HEK293 (cell line): ENCODE results near the gene GRB10.

Source experiments
- CTCF ChIA-PET: fragments of 350-600 bp; formaldehyde crosslinking; extraction: SDS; loops from one replicate; lab custom pipeline; 2021; ENCODE audit warnings: antibody characterized with exemption; lab: Yijun Ruan, JAX
- POLR2A ChIA-PET: fragments of 300-600 bp; formaldehyde crosslinking; extraction: SDS; loops from one replicate; lab custom pipeline; 2020; ENCODE audit warnings: antibody characterized with exemption, inconsistent platforms; lab: Yijun Ruan, JAX
- H3K27ac ChIP-seq: fragments of 200-500 bp; sonication (Bioruptor generic); 2 replicates; pipeline ENCODE4 v1.5.1; 2014; ENCODE audit warnings: low read depth, low read length, control low read depth, inconsistent platforms; ENCODE audit errors: extremely low read depth
- H3K36me3 ChIP-seq, 2 experiments: fragments of 200-500 bp in 1 of 2; sonication (Bioruptor generic) in 1 of 2; 1 replicate in 1 of 2; 2 replicates in 1 of 2; pipeline ENCODE4 v1.5.1; 2014 to 2017; ENCODE audit warnings: inconsistent platforms in 2 of 2, low read length in 2 of 2; ENCODE audit not compliant: control insufficient read depth in 2 of 2, insufficient read depth in 1 of 2
- H3K4me1 ChIP-seq: fragments of 200-500 bp; sonication (Bioruptor generic); 2 replicates; pipeline ENCODE4 v1.5.1; 2014; ENCODE audit warnings: mild to moderate bottlenecking, low read length, inconsistent platforms; ENCODE audit not compliant: control insufficient read depth, insufficient read depth
- H3K4me3 ChIP-seq: 2 replicates; pipeline ENCODE4 v1.5.1; 2011; ENCODE audit warnings: low read depth, mild to moderate bottlenecking, control low read depth, low read length, moderate library complexity
- H3K9me3 ChIP-seq: fragments of 200-500 bp; sonication (Bioruptor generic); 2 replicates; pipeline ENCODE4 v1.5.1; 2014; ENCODE audit warnings: low read depth, low read length, inconsistent platforms; ENCODE audit not compliant: control insufficient read depth, insufficient read depth
- FEZF1 ChIP-seq: fragments of 450-650 bp; formaldehyde crosslinking; IDR thresholded peaks from 2 replicates; pipeline ENCODE4 v1.5.1; 2016; ENCODE audit warnings: missing biosample characterization, missing genetic modification characterization
- KLF1 ChIP-seq: fragments of 450-650 bp; formaldehyde crosslinking; IDR thresholded peaks from 2 replicates; pipeline ENCODE4 v1.5.1; 2016; ENCODE audit warnings: missing biosample characterization, missing genetic modification characterization
- SCRT1 ChIP-seq: fragments of 450-650 bp; formaldehyde crosslinking; IDR thresholded peaks from 2 replicates; pipeline ENCODE4 v1.5.1; 2016; ENCODE audit warnings: missing biosample characterization, missing genetic modification characterization, borderline replicate concordance
- SP3 ChIP-seq: fragments of 450-650 bp; formaldehyde crosslinking; IDR thresholded peaks from 2 replicates; pipeline ENCODE4 v1.5.1; 2016; ENCODE audit warnings: missing biosample characterization, missing genetic modification characterization
- TRIM28 ChIP-seq: IDR thresholded peaks from 2 replicates; pipeline ENCODE4 v1.6.1; 2011; ENCODE audit warnings: low read length, control low read depth, borderline replicate concordance
- YY2 ChIP-seq: fragments of 450-650 bp; formaldehyde crosslinking; IDR thresholded peaks from 2 replicates; pipeline ENCODE4 v1.5.1; 2016; ENCODE audit warnings: missing biosample characterization, missing genetic modification characterization
- ZBTB21 ChIP-seq: fragments of 450-650 bp; formaldehyde crosslinking; IDR thresholded peaks from 2 replicates; pipeline ENCODE4 v1.5.1; 2017; ENCODE audit warnings: missing biosample characterization, missing genetic modification characterization
- ZNF121 ChIP-seq: fragments of 450-650 bp; formaldehyde crosslinking; IDR thresholded peaks from 2 replicates; pipeline ENCODE4 v1.5.1; 2016; ENCODE audit warnings: missing biosample characterization, missing genetic modification characterization
- ZNF221 ChIP-seq: fragments of 450-650 bp; formaldehyde crosslinking; IDR thresholded peaks from 2 replicates; pipeline ENCODE4 v1.5.1; 2017; ENCODE audit warnings: missing biosample characterization, missing genetic modification characterization, borderline replicate concordance
- ZNF23 ChIP-seq: fragments of 450-650 bp; formaldehyde crosslinking; IDR thresholded peaks from 2 replicates; pipeline ENCODE4 v1.5.1; 2016; ENCODE audit warnings: missing biosample characterization, missing genetic modification characterization, borderline replicate concordance
- ZNF239 ChIP-seq: fragments of 450-650 bp; formaldehyde crosslinking; IDR thresholded peaks from 2 replicates; pipeline ENCODE4 v1.5.1; 2016; ENCODE audit warnings: missing biosample characterization, missing genetic modification characterization
- ZNF266 ChIP-seq: fragments of 450-650 bp; formaldehyde crosslinking; IDR thresholded peaks from 2 replicates; pipeline ENCODE4 v1.5.1; 2016; ENCODE audit warnings: missing biosample characterization, missing genetic modification characterization, low read depth
- ZNF335 ChIP-seq: fragments of 450-650 bp; formaldehyde crosslinking; conservative IDR thresholded peaks from 2 replicates; pipeline ENCODE4 v1.5.1; 2016; ENCODE audit warnings: missing biosample characterization, missing genetic modification characterization
- ZNF394 ChIP-seq: fragments of 450-650 bp; formaldehyde crosslinking; IDR thresholded peaks from 2 replicates; pipeline ENCODE4 v1.5.1; 2016; ENCODE audit warnings: missing biosample characterization, missing genetic modification characterization, mild to moderate bottlenecking, moderate library complexity, borderline replicate concordance
- ZNF473 ChIP-seq: fragments of 450-650 bp; formaldehyde crosslinking; IDR thresholded peaks from 2 replicates; pipeline ENCODE4 v1.5.1; 2017; ENCODE audit warnings: missing biosample characterization, missing genetic modification characterization
- ZNF514 ChIP-seq: fragments of 450-650 bp; formaldehyde crosslinking; IDR thresholded peaks from 2 replicates; pipeline ENCODE4 v1.5.1; 2016; ENCODE audit warnings: missing biosample characterization, missing genetic modification characterization
- ZNF610 ChIP-seq: fragments of 450-650 bp; formaldehyde crosslinking; IDR thresholded peaks from 2 replicates; pipeline ENCODE4 v1.5.1; 2016; ENCODE audit warnings: missing biosample characterization, missing genetic modification characterization, borderline replicate concordance
- ZNF626 ChIP-seq: fragments of 450-650 bp; sonication (Bioruptor Pico); formaldehyde crosslinking; IDR thresholded peaks from 2 replicates; pipeline ENCODE4 v1.5.1; 2018; ENCODE audit warnings: missing biosample characterization, missing genetic modification characterization, inconsistent platforms
- ZSCAN16 ChIP-seq: fragments of 450-650 bp; formaldehyde crosslinking; IDR thresholded peaks from 2 replicates; pipeline ENCODE4 v1.5.1; 2016; ENCODE audit warnings: missing biosample characterization, missing genetic modification characterization
- TF ChIP-seq, protein P1 (sequence below): fragments of 450-650 bp; formaldehyde crosslinking; IDR thresholded peaks from 2 replicates; pipeline ENCODE4 v1.5.1; 2016; ENCODE audit warnings: missing biosample characterization, missing genetic modification characterization, borderline replicate concordance
- TF ChIP-seq, protein P2 (sequence below): fragments of 450-650 bp; formaldehyde crosslinking; IDR thresholded peaks from 2 replicates; pipeline ENCODE4 v1.5.1; 2016; ENCODE audit warnings: missing biosample characterization, missing genetic modification characterization
- TF ChIP-seq, protein P3 (sequence below): fragments of 450-650 bp; formaldehyde crosslinking; IDR thresholded peaks from 2 replicates; pipeline ENCODE4 v1.5.1; 2016; ENCODE audit warnings: missing biosample characterization, missing genetic modification characterization

GRB10 gene

DNA sequence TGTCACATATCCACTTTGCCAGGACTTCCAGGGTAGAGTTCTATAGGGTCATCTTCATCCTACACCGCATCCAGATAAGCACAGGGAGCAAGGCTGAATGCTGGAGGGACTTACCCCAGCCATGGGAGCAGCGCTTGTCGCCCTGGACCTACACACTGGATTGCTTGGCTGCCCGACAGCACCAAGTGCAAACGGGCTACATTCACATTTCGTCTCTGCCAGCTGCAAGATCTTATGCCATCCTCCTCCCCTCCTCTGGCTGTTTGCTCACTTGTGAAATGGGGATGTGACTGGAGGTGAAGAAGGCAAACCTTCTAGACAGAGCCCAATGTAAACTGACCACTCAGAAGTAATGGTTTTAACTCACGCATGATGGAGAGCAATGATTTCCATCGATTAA lies 218.5 kb downstream of the GRB10 start (continued):
- TF ChIP-seq ZSCAN16 (tag by site-specific recombination), result no peak
- TF ChIP-seq ZNF121 (tag by site-specific recombination), result no peak
- TF ChIP-seq ZBTB21 (tag by site-specific recombination), result no peak
- TF ChIP-seq, protein P1, sequence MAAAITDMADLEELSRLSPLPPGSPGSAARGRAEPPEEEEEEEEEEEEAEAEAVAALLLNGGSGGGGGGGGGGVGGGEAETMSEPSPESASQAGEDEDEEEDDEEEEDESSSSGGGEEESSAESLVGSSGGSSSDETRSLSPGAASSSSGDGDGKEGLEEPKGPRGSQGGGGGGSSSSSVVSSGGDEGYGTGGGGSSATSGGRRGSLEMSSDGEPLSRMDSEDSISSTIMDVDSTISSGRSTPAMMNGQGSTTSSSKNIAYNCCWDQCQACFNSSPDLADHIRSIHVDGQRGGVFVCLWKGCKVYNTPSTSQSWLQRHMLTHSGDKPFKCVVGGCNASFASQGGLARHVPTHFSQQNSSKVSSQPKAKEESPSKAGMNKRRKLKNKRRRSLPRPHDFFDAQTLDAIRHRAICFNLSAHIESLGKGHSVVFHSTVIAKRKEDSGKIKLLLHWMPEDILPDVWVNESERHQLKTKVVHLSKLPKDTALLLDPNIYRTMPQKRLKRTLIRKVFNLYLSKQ (tag by site-specific recombination), result no peak
- TF ChIP-seq SP3 (tag by site-specific recombination), result no peak
- no peak for TF ChIP-seq ZNF473 (tag by site-specific recombination)
- TF ChIP-seq TRIM28, result no peak
- TF ChIP-seq, protein P2, sequence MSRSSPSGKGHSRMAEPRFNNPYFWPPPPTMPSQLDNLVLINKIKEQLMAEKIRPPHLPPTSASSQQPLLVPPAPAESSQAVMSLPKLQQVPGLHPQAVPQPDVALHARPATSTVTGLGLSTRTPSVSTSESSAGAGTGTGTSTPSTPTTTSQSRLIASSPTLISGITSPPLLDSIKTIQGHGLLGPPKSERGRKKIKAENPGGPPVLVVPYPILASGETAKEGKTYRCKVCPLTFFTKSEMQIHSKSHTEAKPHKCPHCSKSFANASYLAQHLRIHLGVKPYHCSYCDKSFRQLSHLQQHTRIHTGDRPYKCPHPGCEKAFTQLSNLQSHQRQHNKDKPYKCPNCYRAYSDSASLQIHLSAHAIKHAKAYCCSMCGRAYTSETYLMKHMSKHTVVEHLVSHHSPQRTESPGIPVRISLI (tag by site-specific recombination), result no peak

DNA sequence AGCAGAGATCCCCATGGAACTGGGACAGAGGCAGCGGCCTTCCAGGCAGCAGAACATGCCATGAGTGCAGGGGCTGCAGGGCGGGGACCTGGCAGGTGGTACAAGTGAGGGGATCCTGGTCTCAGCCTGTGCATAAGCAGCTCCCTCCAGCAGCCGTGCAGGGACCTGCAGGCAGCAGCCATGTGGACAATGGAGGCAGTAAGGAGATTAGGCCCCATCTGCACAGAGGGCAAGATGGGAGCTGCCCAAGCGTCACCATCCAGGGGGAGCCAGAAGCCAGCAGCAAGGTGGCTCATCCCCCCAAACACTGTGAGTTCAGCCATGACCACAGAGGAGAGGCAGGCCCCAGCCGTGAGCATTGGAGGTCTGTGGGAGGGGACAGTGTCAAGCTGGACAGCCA lies 220.6 kb downstream of the GRB10 start:
- H3K27ac ChIP-seq, result no peak overlapping the region
- POLR2A ChIA-PET, result no interaction called here
- TF ChIP-seq ZNF335 (tag by site-specific recombination), result no peak
- no peak for TF ChIP-seq ZNF610 (tag by site-specific recombination)
- TF ChIP-seq, protein P3, sequence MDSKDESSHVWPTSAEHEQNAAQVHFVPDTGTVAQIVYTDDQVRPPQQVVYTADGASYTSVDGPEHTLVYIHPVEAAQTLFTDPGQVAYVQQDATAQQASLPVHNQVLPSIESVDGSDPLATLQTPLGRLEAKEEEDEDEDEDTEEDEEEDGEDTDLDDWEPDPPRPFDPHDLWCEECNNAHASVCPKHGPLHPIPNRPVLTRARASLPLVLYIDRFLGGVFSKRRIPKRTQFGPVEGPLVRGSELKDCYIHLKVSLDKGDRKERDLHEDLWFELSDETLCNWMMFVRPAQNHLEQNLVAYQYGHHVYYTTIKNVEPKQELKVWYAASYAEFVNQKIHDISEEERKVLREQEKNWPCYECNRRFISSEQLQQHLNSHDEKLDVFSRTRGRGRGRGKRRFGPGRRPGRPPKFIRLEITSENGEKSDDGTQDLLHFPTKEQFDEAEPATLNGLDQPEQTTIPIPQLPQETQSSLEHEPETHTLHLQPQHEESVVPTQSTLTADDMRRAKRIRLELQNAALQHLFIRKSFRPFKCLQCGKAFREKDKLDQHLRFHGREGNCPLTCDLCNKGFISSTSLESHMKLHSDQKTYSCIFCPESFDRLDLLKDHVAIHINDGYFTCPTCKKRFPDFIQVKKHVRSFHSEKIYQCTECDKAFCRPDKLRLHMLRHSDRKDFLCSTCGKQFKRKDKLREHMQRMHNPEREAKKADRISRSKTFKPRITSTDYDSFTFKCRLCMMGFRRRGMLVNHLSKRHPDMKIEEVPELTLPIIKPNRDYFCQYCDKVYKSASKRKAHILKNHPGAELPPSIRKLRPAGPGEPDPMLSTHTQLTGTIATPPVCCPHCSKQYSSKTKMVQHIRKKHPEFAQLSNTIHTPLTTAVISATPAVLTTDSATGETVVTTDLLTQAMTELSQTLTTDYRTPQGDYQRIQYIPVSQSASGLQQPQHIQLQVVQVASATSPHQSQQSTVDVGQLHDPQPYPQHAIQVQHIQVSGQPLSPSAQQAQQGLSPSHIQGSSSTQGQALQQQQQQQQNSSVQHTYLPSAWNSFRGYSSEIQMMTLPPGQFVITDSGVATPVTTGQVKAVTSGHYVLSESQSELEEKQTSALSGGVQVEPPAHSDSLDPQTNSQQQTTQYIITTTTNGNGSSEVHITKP (tag by site-specific recombination), result no peak
- TF ChIP-seq ZSCAN16 (tag by site-specific recombination), result no peak
- no peak for TF ChIP-seq FEZF1 (tag by site-specific recombination)
- TF ChIP-seq YY2, result no peak
- TF ChIP-seq ZNF266 (tag by site-specific recombination), result no peak
- TF ChIP-seq SCRT1 (tag by site-specific recombination), result no peak
- no peak for TF ChIP-seq ZNF514
- TF ChIP-seq ZNF626, result no peak
- TF ChIP-seq ZNF394 (tag by site-specific recombination), result no peak
- no peak for TF ChIP-seq ZNF23 (tag by site-specific recombination)
- TF ChIP-seq ZNF221 (tag by site-specific recombination), result no peak
- TF ChIP-seq ZNF239 (tag by site-specific recombination), result no peak
- no peak for TF ChIP-seq KLF1

More for the DNA sequence above, 220.6 kb downstream of the GRB10 start:
- Histone ChIP-seq H3K4me3 (no peak overlapping the region), H3K9me3 (no peaks in the 10 kb centered on the region), H3K4me1 (no peaks in the 10 kb centered on the region), H3K36me3 (no peaks in the 10 kb centered on the region)
- CTCF ChIA-PET, result no interaction called here
